K562 (cell line): ENCODE data around the gene PCNX2. TPM values are rescaled to one million over a fixed set of nuclear protein-coding genes. Genes with fewer than 3 reads are reported as not detected.

Experiments used
- ATAC-seq: fragments of 200-7000 bp; cut with Tn5 transposase; 3 replicates; pipeline ENCODE4 v1.9.1; 2020; ENCODE audit warnings: moderate library complexity
- BruUV-seq: library from RNA; stranded (reverse); fragments of 400-500 nt; replicated peaks from 2 replicates; lab custom pipeline; 2021; lab: Mats Ljungman, UMichigan
- CTCF ChIA-PET: fragments of 300-600 bp; formaldehyde crosslinking; extraction: SDS; loops from one replicate; lab custom pipeline; 2021; ENCODE audit warnings: low intra/inter-chr PET ratio; lab: Yijun Ruan, JAX
- POLR2A ChIA-PET: fragments of 300-600, 350-650 bp; sonication (Branson Sonifier 250); formaldehyde crosslinking; extraction: SDS; loops from one replicate; lab custom pipeline; 2021; ENCODE audit warnings: antibody characterized with exemption, inconsistent platforms; lab: Yijun Ruan, JAX
- DNase-seq, 4 experiments: peaks; one replicate each; pipeline versions ENCODE4 v3.0.0 to v3.0.0-alpha.2; 2011 to 2018; ENCODE audit warnings: low spot score in 3 of 4, mixed read lengths in 3 of 4; ENCODE audit errors: extremely low read depth in 1 of 4
- FAIRE-seq: peaks from 2 replicates; lab custom pipeline; 2011; peaks lifted over from hg19 to GRCh38; lab: Jason Lieb, UNC
- H2AFZ ChIP-seq: 2 replicates; pipeline ENCODE4 v1.6.0; 2011; ENCODE audit warnings: low read depth, low read length, control low read depth, inconsistent platforms
- H3K27ac ChIP-seq: fragments of 200-600 bp; 3 replicates; pipeline ENCODE4 v1.8.0; 2011; ENCODE audit warnings: low read depth, mild to moderate bottlenecking, control low read depth, inconsistent platforms, low read length, moderate library complexity, mixed read lengths; ENCODE audit errors: extremely low read depth
- H3K27me3 ChIP-seq, 2 experiments: fragments of 300-600 bp in 1 of 2; 2 replicates in 1 of 2; 3 replicates in 1 of 2; pipeline versions ENCODE4 v1.6.0 to v1.8.0; 2011; ENCODE audit warnings: inconsistent platforms in 2 of 2, low read length in 2 of 2, mild to moderate bottlenecking in 1 of 2, mixed read lengths in 1 of 2, moderate library complexity in 1 of 2; ENCODE audit not compliant: control insufficient read depth in 2 of 2, insufficient read depth in 2 of 2
- H3K36me3 ChIP-seq: fragments of 300-600 bp; 3 replicates; pipeline ENCODE4 v1.8.0; 2011; ENCODE audit warnings: mild to moderate bottlenecking, low read length, inconsistent platforms; ENCODE audit not compliant: control insufficient read depth, insufficient read depth
- H3K4me1 ChIP-seq, 2 experiments: fragments of 200-600 bp in 1 of 2; replicated peaks in 1 of 2; 2 replicates in 1 of 2; 3 replicates in 1 of 2; pipeline versions ENCODE4 v1.5.1 to v1.8.0; 2011; ENCODE audit warnings: inconsistent platforms in 2 of 2, low read length in 2 of 2, mild to moderate bottlenecking in 1 of 2, mixed read lengths in 1 of 2, moderate library complexity in 1 of 2; ENCODE audit not compliant: control insufficient read depth in 2 of 2, insufficient read depth in 2 of 2
- H3K4me2 ChIP-seq: 2 replicates; pipeline ENCODE4 v1.6.1; 2011; ENCODE audit warnings: low read length, control low read depth, inconsistent platforms, mixed read lengths; ENCODE audit not compliant: insufficient read depth
- H3K4me3 ChIP-seq: fragments of 200-600 bp; sonication (generic), shearing (Covaris generic); 2 replicates; pipeline ENCODE4 v1.5.1; 2016; ENCODE audit warnings: control low read depth, inconsistent platforms
- H3K79me2 ChIP-seq: fragments of 200-600 bp; 3 replicates; pipeline ENCODE4 v1.8.0; 2011; ENCODE audit warnings: low read length, inconsistent platforms; ENCODE audit not compliant: control insufficient read depth, insufficient read depth
- H3K9ac ChIP-seq, 2 experiments: 2 replicates each; pipeline versions ENCODE4 v1.6.0 to v1.6.1; 2011; ENCODE audit warnings: low read depth in 2 of 2, low read length in 2 of 2, control low read depth in 1 of 2, inconsistent platforms in 1 of 2, mild to moderate bottlenecking in 1 of 2, mixed read lengths in 1 of 2; ENCODE audit not compliant: insufficient read depth in 1 of 2
- H3K9me1 ChIP-seq: one replicate; pipeline ENCODE4 v1.6.0; 2011; ENCODE audit warnings: inconsistent platforms, mild to moderate bottlenecking, low read length, moderate library complexity; ENCODE audit not compliant: control insufficient read depth, insufficient read depth
- H3K9me3 ChIP-seq: replicated peaks from 2 replicates; pipeline ENCODE4 v1.5.1; 2011; ENCODE audit warnings: low read depth, low read length, inconsistent platforms; ENCODE audit not compliant: control insufficient read depth, insufficient read depth
- H4K20me1 ChIP-seq: replicated peaks from 2 replicates; pipeline ENCODE4 v1.6.1; 2011; ENCODE audit warnings: low read length, inconsistent platforms, mixed read lengths; ENCODE audit not compliant: control insufficient read depth, insufficient read depth
- CBFB ChIP-seq: sonication (generic); formaldehyde crosslinking; IDR thresholded peaks from 2 replicates; pipeline ENCODE4 v1.4.0; 2020; ENCODE audit warnings: mild to moderate bottlenecking, missing genetic modification reagents
- E2F8 ChIP-seq: fragments of 450-650 bp; IDR thresholded peaks from 2 replicates; pipeline ENCODE4 v1.7.1; 2018; ENCODE audit warnings: mild to moderate bottlenecking, low read depth; ENCODE audit not compliant: partially characterized antibody
- ELF2 ChIP-seq: fragments of 250-450 bp; sonication (Bioruptor Pico); IDR thresholded peaks from 2 replicates; pipeline ENCODE4 v1.5.0; 2021; ENCODE audit warnings: mild to moderate bottlenecking
- GTF2A2 ChIP-seq: IDR thresholded peaks from 2 replicates; pipeline ENCODE4 v1.6.1; 2016; ENCODE audit warnings: mild to moderate bottlenecking, missing genetic modification characterization, missing compliant biosample characterization
- HOXB6 ChIP-seq: fragments of 250-450 bp; sonication (Bioruptor Pico); IDR thresholded peaks from 2 replicates; pipeline ENCODE4 v1.5.1; 2022; ENCODE audit warnings: mild to moderate bottlenecking, borderline replicate concordance
- KAT2B ChIP-seq: IDR thresholded peaks from one replicate; pipeline ENCODE4 v1.6.1; 2012; ENCODE audit warnings: low read depth, mild to moderate bottlenecking, control low read depth, inconsistent platforms, low read length, moderate library complexity
- LARP7 ChIP-seq: fragments of 450-650 bp; IDR thresholded peaks from 2 replicates; pipeline ENCODE4 v1.6.1; 2016
- MCM3 ChIP-seq: fragments of 450-650 bp; IDR thresholded peaks from 2 replicates; pipeline ENCODE4 v1.6.1; 2016
- PHF21A ChIP-seq: fragments of 450-650 bp; IDR thresholded peaks from 2 replicates; pipeline ENCODE4 v1.6.1; 2017; ENCODE audit warnings: low read depth, borderline replicate concordance
- POLR2AphosphoS2 ChIP-seq: IDR thresholded peaks from 2 replicates; pipeline ENCODE4 v1.6.1; 2012; ENCODE audit warnings: low read length, improper control_type of control experiment
- RFX7 ChIP-seq: fragments of 250-450 bp; sonication (Bioruptor Pico); IDR thresholded peaks from 2 replicates; pipeline ENCODE4 v1.5.1; 2021; ENCODE audit warnings: mild to moderate bottlenecking
- SMARCE1 ChIP-seq: fragments of 450-650 bp; IDR thresholded peaks from 2 replicates; pipeline ENCODE4 v1.7.1; 2016; ENCODE audit warnings: mild to moderate bottlenecking
- TAF9B ChIP-seq: fragments of 450-650 bp; IDR thresholded peaks from 2 replicates; pipeline ENCODE4 v1.6.1; 2018; ENCODE audit warnings: mild to moderate bottlenecking; ENCODE audit not compliant: partially characterized antibody
- ZMIZ1 ChIP-seq, 2 experiments: fragments of 150-350 bp in 1 of 2; IDR thresholded peaks; 2 replicates each; pipeline ENCODE4 v1.6.1; 2012 to 2016; ENCODE audit warnings: low read depth in 2 of 2, low read length in 2 of 2, mild to moderate bottlenecking in 1 of 2, moderate library complexity in 1 of 2
- ZNF518B ChIP-seq: fragments of 250-450 bp; sonication (Bioruptor Pico); IDR thresholded peaks from 2 replicates; pipeline ENCODE4 v1.5.0; 2021; ENCODE audit warnings: mild to moderate bottlenecking, moderate library complexity
- ZNF707 ChIP-seq: fragments of 250-450 bp; sonication (Bioruptor Pico); conservative IDR thresholded peaks from 2 replicates; pipeline ENCODE4 v1.8.0; 2022; ENCODE audit warnings: inconsistent platforms, mild to moderate bottlenecking, moderate library complexity
- in situ Hi-C: fragments of 300-500 bp; cut with MboI; formaldehyde crosslinking; loops from 4 replicates; pipeline ENCODE4 v1.15.0; 2018; ENCODE audit warnings: inconsistent platforms, mixed read lengths
- intact Hi-C: fragments of 100-400 bp; cut with micrococcal nuclease; formaldehyde crosslinking; loops from 2 replicates; pipeline ENCODE4 v1.14.2; 2022
- polyA plus RNA-seq, 8 experiments: library from polyadenylated mRNA; depleted of rRNA in 4 of 8; stranded (reverse) in 5 of 8; unstranded in 3 of 8; fragments of >200 nt; fragmentation: Nextera tagmentation in 2 of 8; fragmentation: Illumina TruSeq in 1 of 8; extraction: Ambion mirVana in 2 of 8; extraction: Trizol in 1 of 8; gene quantifications; 2 replicates each; pipeline versions ENCODE4 v1.2.1 to v1.2.3, GENCODE V29; 2011 to 2014; ENCODE audit warnings: inconsistent platforms in 1 of 8, missing spikeins in 1 of 8
- total RNA-seq, 7 experiments: library from RNA; depleted of rRNA in 6 of 7; stranded (reverse); fragments of >200 nt in 6 of 7; fragmentation: Illumina TruSeq in 2 of 7; extraction: Trizol in 2 of 7; gene quantifications; 2 replicates each; pipeline versions ENCODE4 v1.2.1 to v1.2.3, GENCODE V29; 2011 to 2021; ENCODE audit warnings: low replicate concordance in 1 of 7

PCNX2 gene
- total and polyA plus RNA-seq, 9 of the 15 experiments (the other 6 are each of a cell fraction or from before 2014, with no cell fraction given), result 0.07 to 0.33 TPM; not detected in 7

- no peak for FAIRE-seq
- H2AFZ ChIP-seq, result no peak overlapping the region
- TF ChIP-seq ZNF518B (CRISPR knock-in tag), result no peak
- no peak for TF ChIP-seq E2F8
- no peak for TF ChIP-seq GTF2A2 (tag)
- no peak for TF ChIP-seq PHF21A
- no peak for TF ChIP-seq CBFB
- TF ChIP-seq RFX7 (CRISPR knock-in tag), result no peak
- TF ChIP-seq MCM3, result no peak
- no peak for TF ChIP-seq SMARCE1
- no peak for TF ChIP-seq LARP7
- TF ChIP-seq HOXB6, result no peak
- TF ChIP-seq TAF9B, result no peak
- TF ChIP-seq ZMIZ1 (IDR thresholded peaks at IDR 0.05; ENCODE audit: low read depth in 2 of 2, low read length in 2 of 2), result no peak
- TF ChIP-seq ELF2 (CRISPR knock-in tag), result no peak
- TF ChIP-seq KAT2B, result no peak
- no peak for TF ChIP-seq POLR2AphosphoS2
- no peak for TF ChIP-seq ZNF707 (CRISPR knock-in tag)
Measured at GRCh38 chr1:233038581-233038980, 256.9 kb downstream of the PCNX2 start.

More at GRCh38 chr1:233038581-233038980, 256.9 kb downstream of the PCNX2 start:
- no peak for ATAC-seq
- intact Hi-C loops, result no loop called here
- in situ Hi-C loops, result no loop called here
- POLR2A ChIA-PET, result no interaction called here
- Histone ChIP-seq H4K20me1 (no peaks in the 10 kb centered on the region), H3K27ac (no peak overlapping the region), H3K4me3 (no peak overlapping the region), H3K4me2 (no peak overlapping the region), H3K9me1 (no peaks in the 10 kb centered on the region), H3K4me1 (no peaks in the 10 kb centered on the region), H3K9ac (no peak overlapping the region), H3K27me3 (no peaks in the 10 kb centered on the region; a peak in 1 of 5 replicates), H3K36me3 (no peaks in the 10 kb centered on the region), H3K79me2 (no peaks in the 10 kb centered on the region), H3K9me3 (no peaks in the 10 kb centered on the region)
- no TSS peak for BruUV-seq
- CTCF ChIA-PET, result no interaction called here
- no peak for DNase-seq
